ENCODE data around the gene SMYD3.

DNA sequence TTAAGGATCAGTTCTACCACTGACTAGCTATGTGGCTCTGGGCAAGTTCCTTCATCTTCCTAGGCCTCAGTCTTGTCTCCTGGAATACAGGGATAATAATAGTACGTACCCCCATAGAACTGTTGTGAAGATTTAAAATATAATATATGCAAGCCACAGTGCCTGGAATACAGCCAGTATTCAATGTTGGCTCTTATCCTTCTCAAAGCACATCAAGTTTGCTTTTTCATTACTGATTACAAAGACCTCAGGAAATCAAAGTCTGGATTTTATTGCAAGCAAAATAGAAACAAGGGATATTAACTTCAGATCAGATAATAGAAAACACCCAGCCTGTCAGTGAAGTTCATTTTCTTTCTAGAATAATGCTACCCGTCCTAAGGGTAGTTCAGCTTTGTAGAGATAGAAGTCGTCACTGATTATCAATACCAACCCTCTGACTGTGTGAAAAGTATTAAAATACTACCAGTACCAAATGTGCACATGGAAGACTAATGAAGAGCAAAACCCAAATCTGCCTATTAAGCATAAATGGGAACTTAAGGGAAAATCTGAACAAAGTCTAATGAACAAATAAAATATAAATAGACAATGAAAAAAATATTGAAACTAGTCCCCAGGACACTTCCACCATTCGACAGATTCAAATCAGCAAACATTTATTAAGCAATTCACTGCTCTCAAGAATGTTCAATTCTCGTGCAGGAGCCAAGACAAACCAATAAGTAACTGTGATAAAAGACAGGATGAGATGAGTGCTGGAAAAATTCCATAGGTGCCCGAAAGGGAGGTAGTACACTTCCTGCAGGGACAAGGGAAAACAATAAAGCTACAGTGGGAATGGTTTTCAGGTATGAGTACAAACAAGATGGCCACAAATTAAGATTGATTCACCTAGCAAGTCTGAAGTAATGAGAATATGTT lies 206.2 kb downstream of the SMYD3 start:
- TF ChIP-seq, protein P1, sequence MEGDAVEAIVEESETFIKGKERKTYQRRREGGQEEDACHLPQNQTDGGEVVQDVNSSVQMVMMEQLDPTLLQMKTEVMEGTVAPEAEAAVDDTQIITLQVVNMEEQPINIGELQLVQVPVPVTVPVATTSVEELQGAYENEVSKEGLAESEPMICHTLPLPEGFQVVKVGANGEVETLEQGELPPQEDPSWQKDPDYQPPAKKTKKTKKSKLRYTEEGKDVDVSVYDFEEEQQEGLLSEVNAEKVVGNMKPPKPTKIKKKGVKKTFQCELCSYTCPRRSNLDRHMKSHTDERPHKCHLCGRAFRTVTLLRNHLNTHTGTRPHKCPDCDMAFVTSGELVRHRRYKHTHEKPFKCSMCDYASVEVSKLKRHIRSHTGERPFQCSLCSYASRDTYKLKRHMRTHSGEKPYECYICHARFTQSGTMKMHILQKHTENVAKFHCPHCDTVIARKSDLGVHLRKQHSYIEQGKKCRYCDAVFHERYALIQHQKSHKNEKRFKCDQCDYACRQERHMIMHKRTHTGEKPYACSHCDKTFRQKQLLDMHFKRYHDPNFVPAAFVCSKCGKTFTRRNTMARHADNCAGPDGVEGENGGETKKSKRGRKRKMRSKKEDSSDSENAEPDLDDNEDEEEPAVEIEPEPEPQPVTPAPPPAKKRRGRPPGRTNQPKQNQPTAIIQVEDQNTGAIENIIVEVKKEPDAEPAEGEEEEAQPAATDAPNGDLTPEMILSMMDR (IDR thresholded peaks at IDR 0.05) = no peak
- no peak for TF ChIP-seq POLR2A (IDR thresholded peaks at IDR 0.05)
